ENCODE results near the gene CEP104.

The CEP104 gene

GRCh38 chr1:3774946-3775489, 82.0 kb downstream of the CEP104 start:
- H3K4me3 ChIP-seq (ENCODE audit: low read depth, low read length) = no peak overlapping the region
- no peak for TF ChIP-seq CTCF (IDR thresholded peaks at IDR 0.05; ENCODE audit: control insufficient read depth, extremely low read depth, insufficient read depth)
- no peak for DNase-seq (ENCODE audit: low read depth)

- TF ChIP-seq CTCF (IDR thresholded peaks at IDR 0.05; ENCODE audit: control insufficient read depth, extremely low read depth, insufficient read depth) = no peak
- no peak for DNase-seq (ENCODE audit: low read depth)
- H3K4me3 ChIP-seq (ENCODE audit: low read depth, low read length) = no peak overlapping the region
Measured at GRCh38 chr1:3774276-3774945, 82.6 kb downstream of the CEP104 start.

GRCh38 chr1:3773572-3774275, 83.3 kb downstream of the CEP104 start:
- peak overlapping the region; percentile 63 for H3K4me3 ChIP-seq (ENCODE audit: low read depth, low read length)
- TF ChIP-seq CTCF (IDR thresholded peaks at IDR 0.05; ENCODE audit: control insufficient read depth, extremely low read depth, insufficient read depth) = no peak
- no peak for DNase-seq (ENCODE audit: low read depth)

GRCh38 chr1:3772715-3773571, 84.1 kb downstream of the CEP104 start, which contains the start of gene SMIM1:
TSS of gene SMIM1 (plus strand) at chr1:3772749. CDS start at chr1:3775374, 2,625 bp downstream.
- no peak for DNase-seq (ENCODE audit: low read depth)
- no peak for TF ChIP-seq CTCF (IDR thresholded peaks at IDR 0.05; ENCODE audit: control insufficient read depth, extremely low read depth, insufficient read depth)

GRCh38 chr1:3772027-3772714, 84.8 kb downstream of the CEP104 start:
- DNase-seq (ENCODE audit: low read depth) = peak; percentile 56
- TF ChIP-seq CTCF (IDR thresholded peaks at IDR 0.05; ENCODE audit: control insufficient read depth, extremely low read depth, insufficient read depth) = no peak
- H3K4me3 ChIP-seq (ENCODE audit: low read depth, low read length) = peak overlapping the region; percentile 63

More at GRCh38 chr1:3772715-3773571, 84.1 kb downstream of the CEP104 start, which contains the start of gene SMIM1:
- peak within 1 kb of the TSS; percentile 63 for H3K4me3 ChIP-seq (ENCODE audit: low read depth, low read length)

Data from LNCaP clone FGC (cell line).